Muscle of back (tissue), 11 donors: ENCODE results near the gene CYP11A1. TPM values are rescaled to one million over a fixed set of nuclear protein-coding genes. Genes with fewer than 3 reads are reported as not detected.

Source experiments
- DNase-seq, 3 donors: peaks; one replicate each; pipeline versions ENCODE4 v3.0.0 to v3.0.0-alpha.2; 2013
- polyA plus RNA-seq, 10 donors: library from polyadenylated mRNA; unstranded; fragments of 120-200 nt; gene quantifications; one replicate each; pipeline ENCODE4 v1.2.1, GENCODE V29; 2013; ENCODE audit not compliant: insufficient read length in 10 of 10

Gene CYP11A1
- polyA plus RNA-seq, 10 donors = 1.2 to 2.6 (median 1.9) TPM

DNA sequence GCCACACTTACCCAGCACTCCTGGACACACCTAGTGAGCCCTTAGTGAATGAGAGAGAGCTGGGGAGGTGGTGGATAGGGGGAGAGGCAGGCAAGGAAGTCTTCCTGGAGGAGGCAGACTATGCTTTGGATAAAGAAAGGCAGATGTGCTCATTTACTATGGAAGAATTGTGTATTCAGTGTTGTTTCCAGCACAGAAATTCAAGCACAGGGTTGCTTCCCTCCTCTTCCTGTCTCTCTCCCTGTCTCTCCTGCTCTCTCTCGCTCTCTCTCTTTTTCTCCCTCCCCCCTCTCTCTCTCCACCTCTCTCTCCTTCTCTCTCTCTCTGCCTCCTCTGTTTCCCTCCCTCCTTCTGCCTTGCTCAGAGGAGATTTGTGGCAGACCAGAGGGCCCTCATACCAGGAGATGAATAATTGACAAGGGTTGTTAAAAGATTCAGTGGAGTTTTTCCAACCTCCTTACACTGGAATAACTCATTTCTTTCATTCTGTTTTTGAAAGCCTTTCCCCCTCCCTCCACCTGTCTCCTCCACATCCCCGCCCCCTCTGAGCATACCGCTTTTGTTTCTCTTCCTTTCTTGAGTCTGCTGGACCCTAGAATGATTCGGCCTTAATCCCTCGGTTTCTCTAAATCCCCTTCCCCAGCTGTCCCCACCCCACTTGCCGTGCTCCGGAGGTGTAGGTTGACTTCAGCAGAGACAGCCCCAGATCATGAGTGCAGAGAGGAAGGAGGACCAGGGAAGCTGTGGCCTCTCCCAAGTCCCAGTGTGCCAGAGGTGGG, 65.7 kb downstream of the CYP11A1 start:
- no peak for DNase-seq

DNA sequence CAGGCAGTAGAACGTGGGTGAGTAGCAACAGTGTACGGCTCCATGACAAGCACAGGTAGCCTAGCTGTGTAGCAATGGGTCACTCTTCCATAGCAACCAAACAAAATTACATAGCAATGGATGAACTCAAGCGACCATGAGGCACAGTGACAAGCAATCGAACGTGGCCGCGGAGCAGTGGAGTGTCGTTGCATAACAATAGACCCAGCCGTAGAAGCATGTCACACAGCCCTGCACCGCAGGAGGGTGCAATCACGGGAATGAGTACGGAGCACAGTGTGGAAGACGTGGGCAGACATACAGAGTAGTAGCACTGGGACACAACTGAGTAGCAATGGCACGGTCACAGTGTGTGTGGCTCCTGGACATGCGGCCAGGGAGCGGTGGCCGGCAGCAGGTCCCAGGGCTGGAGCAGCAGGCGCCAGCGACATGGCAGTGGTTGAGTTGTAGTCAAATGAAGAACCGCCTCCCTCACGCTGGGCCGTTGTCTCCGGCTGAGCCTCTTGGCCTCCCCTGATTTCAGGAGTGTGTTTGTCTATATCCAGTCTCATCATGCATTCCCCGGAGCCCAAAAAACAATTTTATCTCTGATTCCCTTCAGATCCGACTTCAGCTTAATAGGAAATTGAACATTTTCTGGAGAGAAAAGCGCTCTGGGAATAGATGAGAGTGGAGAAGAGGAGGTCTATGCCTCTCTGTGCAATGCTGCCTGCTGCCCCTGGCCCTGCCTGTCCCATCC, 67.2 kb downstream of the CYP11A1 start:
- no peak for DNase-seq

DNA sequence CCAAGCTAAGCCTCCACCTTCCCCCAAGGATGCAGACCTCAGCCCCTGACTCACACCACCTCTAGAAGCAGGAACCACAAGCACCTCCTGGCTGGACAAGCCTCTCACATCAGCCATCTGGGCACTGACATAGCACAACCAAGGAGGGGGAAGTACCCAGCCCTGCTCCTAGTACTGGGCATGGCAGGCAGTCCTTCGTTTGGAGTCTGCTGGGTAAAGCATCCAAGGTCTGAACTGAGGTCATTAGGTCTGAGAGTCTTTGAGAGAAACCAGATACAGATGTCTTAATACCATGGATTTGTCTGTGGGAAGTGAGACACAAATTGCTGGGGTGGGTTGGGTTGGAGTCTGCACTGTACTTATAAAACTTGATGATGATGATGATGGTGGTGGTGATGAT, 69.6 kb downstream of the CYP11A1 start:
- no peak for DNase-seq

DNA sequence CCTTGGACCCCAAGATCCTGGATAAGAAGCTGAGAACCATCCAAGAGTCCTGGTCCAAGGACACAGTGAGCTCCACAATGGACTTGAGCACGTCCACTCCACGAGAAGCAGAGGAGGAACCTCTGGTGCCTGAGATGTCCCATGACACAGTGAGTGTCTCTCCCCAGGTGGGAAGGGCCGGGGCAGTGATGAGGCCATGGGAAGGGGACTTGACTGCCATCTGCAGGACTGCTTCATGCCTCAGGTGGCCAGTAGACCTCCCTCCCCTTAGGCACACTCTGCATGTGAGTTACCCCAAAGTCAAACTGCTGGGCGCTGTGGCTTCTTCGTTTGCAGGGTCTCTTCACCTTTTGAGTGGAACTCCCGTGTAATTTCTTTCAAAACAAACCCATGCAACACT, 71.6 kb downstream of the CYP11A1 start:
- no peak for DNase-seq

DNA sequence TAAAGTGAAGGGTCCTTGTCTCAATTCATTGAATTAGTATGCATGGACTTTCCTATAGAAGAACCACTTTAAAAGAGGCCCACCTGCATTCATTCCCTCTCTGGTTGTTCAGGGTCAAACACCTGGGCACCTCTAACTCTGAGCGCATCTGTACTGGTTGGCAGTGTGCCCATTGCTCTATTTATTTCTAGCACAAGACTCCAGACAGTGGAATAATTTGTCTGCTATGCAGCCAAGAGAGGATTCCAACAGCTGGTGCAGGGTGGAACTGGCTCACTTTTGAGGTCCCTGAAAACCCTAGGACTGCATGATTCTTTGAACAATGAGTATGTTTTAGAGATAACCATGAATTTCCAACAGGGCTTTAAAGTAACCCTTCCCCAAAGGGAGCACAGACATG, 73.4 kb downstream of the CYP11A1 start:
- DNase-seq = no peak

DNA sequence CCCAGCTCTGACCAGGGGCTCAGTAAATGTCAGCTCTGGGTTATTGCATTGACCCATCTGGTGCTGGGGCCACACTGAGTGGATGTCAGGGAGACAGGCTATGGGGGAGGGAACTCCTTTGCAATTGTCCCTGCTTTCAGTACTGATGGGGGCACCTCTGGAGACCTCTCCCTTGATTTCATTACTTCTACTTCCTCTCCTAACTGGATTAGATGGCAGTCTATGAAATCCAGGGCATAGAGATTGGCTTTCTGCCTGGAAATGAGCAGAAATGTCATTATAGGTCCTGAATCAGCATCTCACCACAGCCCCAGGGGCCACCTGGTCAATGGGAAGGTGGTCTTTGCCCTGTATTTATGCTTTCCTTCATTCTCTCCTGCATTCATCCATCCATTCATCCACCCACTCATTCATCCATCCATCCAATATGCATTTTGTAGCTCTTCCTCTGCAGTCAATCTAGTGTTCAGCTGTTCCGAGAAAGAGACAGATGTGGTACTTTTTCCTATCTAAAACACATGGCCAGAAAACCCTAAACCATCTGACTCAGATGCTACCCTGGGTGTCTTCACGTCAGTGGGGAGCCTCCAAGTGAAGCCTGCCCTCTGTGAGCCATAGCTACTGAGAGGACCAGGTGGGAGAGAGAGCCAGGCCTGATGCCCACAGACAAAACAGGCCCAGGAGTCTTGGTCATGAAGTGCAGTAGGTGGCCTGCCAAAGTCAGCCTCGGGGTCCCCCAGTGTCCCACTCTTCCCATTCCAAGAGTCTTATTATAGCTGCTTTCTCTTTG, 74.2 kb downstream of the CYP11A1 start:
- no peak for DNase-seq

DNA sequence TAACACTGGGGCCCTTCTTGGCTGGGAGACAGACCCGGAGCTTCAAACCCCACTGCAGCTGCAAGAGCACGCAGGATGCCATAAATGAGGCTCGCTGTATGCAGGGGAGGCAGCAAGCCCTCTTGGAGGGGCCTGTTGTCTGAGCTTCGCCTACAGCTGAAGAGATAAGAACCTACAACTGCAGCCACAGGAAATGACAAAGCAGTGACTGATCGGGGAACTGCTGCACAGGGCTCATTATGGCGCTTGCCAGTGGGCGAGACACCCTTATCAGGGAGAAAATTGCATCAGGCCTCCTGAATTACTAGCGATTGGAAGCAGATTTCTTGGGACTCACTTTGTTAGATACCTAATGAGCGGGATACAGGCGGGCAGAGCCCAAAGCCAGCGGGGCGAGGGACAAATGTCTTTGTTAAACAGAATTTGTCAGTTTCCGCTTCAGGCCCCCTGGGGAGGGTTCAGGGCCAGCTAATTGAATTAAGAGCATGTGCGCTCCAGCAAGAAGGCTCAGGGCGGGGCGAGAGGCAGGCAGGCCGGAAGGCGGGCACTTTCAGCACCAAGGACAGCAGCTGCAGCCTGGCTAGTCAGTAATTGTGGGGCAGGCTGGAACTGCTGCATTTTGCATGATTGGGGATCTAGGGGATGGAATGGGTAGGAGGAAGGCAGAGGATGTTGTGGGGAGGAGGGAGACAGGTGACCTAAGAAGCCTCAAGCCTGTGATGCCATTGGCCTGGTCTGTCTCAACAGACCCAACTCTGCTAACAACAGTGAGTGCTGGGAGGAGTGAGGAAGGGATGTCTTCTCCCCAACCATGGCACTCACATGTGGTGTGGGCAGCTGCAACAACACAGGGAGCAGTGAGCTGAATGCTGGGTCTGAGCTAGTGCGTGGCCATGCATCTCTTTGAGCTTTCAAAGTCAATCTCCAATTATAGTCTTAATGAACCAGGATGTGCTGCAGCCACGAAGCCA, 76.1 kb downstream of the CYP11A1 start:
- DNase-seq = peak; percentile 70 to 92 (median 86)

DNA sequence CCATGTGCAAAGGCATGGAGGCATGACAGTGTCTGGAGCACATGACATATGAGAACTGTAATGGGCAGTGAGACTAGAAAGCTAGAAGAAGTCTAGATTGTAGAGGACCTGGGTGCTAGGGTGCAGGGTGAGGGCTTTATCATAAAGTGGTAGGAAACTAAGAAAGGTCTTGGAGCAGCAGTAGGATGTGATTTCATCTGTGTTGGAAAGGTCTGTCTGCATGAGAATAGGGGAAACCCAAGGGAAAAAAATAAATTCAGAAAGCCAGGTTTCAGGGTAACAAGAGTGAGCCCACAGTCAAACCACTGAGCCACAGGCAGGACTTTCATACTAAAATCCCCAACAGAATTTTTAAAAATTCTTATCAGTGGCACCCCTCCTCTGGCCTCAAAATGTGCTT, 76.8 kb downstream of the CYP11A1 start:
- no peak for DNase-seq

DNA sequence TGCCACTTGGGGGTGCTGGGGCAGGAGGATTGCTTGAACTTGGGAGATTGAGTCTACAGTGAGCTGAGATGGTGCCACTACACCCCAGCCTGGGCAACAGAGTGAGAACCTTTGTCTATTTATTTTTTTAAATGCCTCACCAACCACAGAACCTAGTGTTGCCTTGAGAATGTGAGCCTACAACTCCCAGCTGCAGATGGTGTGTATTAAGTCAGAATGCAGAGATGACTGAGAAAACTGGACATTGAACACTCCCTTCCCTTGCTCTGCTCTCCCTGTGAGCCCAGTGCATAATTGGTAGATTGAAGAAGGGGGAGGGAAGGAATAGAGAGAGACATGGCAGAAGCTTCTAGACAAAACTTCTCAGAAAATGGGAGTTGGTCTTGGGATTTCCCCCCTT, 77.8 kb downstream of the CYP11A1 start:
- no peak for DNase-seq

Other genes starting within 250 kb of the CYP11A1 start
- 1 to 10 TPM; 2.3 to 6.8 (median 4.4) TPM for gene ISLR2, start 237.1 kb downstream of the CYP11A1 start, polyA plus RNA-seq
- 100 to 1,000 TPM; 131 to 259 (median 181) TPM for gene ISLR, start 193.9 kb downstream of the CYP11A1 start, polyA plus RNA-seq
- 1 to 10 TPM in 6 of 10 donors, under 1 TPM in 4; 0.58 to 1.9 (median 1.3) TPM for gene STRA6, start 164.9 kb downstream of the CYP11A1 start, polyA plus RNA-seq
- under 1 TPM in 3 of 10 donors, not detected in 7; 0.05 to 0.31 (median 0.19) TPM for gene CCDC33, start 131.3 kb downstream of the CYP11A1 start, polyA plus RNA-seq
- 1 to 10 TPM; 3.2 to 7.6 (median 5.4) TPM for gene SEMA7A, start 66.3 kb upstream of the CYP11A1 start, polyA plus RNA-seq
- gene UBL7, start 93.5 kb upstream of the CYP11A1 start, polyA plus RNA-seq = 10 to 100 TPM; 27.4 to 39.4 (median 33.5) TPM
- gene ARID3B, start 173.6 kb upstream of the CYP11A1 start, polyA plus RNA-seq = 1 to 10 TPM; 3.5 to 6.5 (median 4.9) TPM
- 10 to 100 TPM; 37.3 to 51.9 (median 43.1) TPM for gene CLK3, start 248.2 kb upstream of the CYP11A1 start, polyA plus RNA-seq